ENCODE measurements around the gene KRABD2.
"Not testable (repeated sequence)": the region's sequence is repeated elsewhere in the genome, so short reads cannot be mapped to it uniquely, and the experiment has no call there.

Gene KRABD2

GRCh38 chr17:8376271-8377067 lies at the start of gene KRABD2:
Gene KRABD2 (minus strand): TSS chr17:8376704.
- peak; percentile 24 to 92 (median 81) for DNase-seq

- DNase-seq = no peak
Measured at GRCh38 chr17:8421571-8421970, 45.1 kb upstream of the KRABD2 start.

- peak in 11 of 51 donors; percentile 1 to 26 (median 13) for DNase-seq
Measured at GRCh38 chr17:8420041-8420934, 43.8 kb upstream of the KRABD2 start.

GRCh38 chr17:8419305-8419704 lies 42.8 kb upstream of the KRABD2 start:
- DNase-seq = no peak

GRCh38 chr17:8418471-8418870 lies 42.0 kb upstream of the KRABD2 start:
- no peak for DNase-seq

GRCh38 chr17:8417806-8418205 lies 41.3 kb upstream of the KRABD2 start:
- no peak for DNase-seq

GRCh38 chr17:8413938-8414337 lies 37.4 kb upstream of the KRABD2 start:
- no peak for DNase-seq

GRCh38 chr17:8413328-8413727 lies 36.8 kb upstream of the KRABD2 start:
- no peak for DNase-seq

- no peak for DNase-seq
Measured at GRCh38 chr17:8412089-8412488, 35.6 kb upstream of the KRABD2 start.

GRCh38 chr17:8410883-8411238 lies 34.4 kb upstream of the KRABD2 start:
- DNase-seq = no peak

GRCh38 chr17:8409966-8410882 lies 33.7 kb upstream of the KRABD2 start:
- peak in 50 of 51 donors; percentile 11 to 93 (median 74) for DNase-seq

- peak in 2 of 51 donors; percentile 20 to 28 for DNase-seq
Measured at GRCh38 chr17:8408371-8408770, 31.9 kb upstream of the KRABD2 start.

- DNase-seq = no peak
Measured at GRCh38 chr17:8406174-8406573, 29.7 kb upstream of the KRABD2 start.

GRCh38 chr17:8405499-8406016 lies 29.1 kb upstream of the KRABD2 start:
- no peak for DNase-seq

GRCh38 chr17:8402921-8403536 lies 26.5 kb upstream of the KRABD2 start:
- no peak for DNase-seq

GRCh38 chr17:8401107-8401506 lies 24.6 kb upstream of the KRABD2 start:
- no peak for DNase-seq

- no peak for DNase-seq
Measured at GRCh38 chr17:8398980-8399379, 22.5 kb upstream of the KRABD2 start.

- no peak for DNase-seq
Measured at GRCh38 chr17:8397636-8398035, 21.1 kb upstream of the KRABD2 start, which contains the start of gene RNF222. Gene RNF222 (minus strand): TSS chr17:8397827. CDS start chr17:8393461, 4,366 bp downstream.

- DNase-seq = not testable (repeated sequence)
Measured at GRCh38 chr17:8394497-8394896, 18.0 kb upstream of the KRABD2 start.

- no peak for DNase-seq
Measured at GRCh38 chr17:8393470-8394231, 17.1 kb upstream of the KRABD2 start.

Measured in hypothalamus (tissue), 51 donors.